Mesenteric fat pad (tissue), 1 donor: ENCODE data around the gene DIDO1. TPM values are rescaled to one million over a fixed set of nuclear protein-coding genes. Genes with fewer than 3 reads are reported as not detected.

Experiments
- DNase-seq: peaks from one replicate; pipeline ENCODE4 v3.0.0-alpha.2; 2020; ENCODE audit warnings: low spot score
- long read RNA-seq: library from polyadenylated mRNA; unstranded; transcript quantifications from one replicate; pipeline ENCODE4 v2.0.0, GENCODE V29; 2020
- total RNA-seq: library from RNA; stranded (reverse); fragmentation: NEBNext Ultra II Directional; extraction: Animal tissue kit (Norgen Biotek cat#: 25700); gene quantifications from one replicate; pipeline ENCODE4 v1.2.1, GENCODE V29; 2021
- donor health status: DM: yes; HTN: yes; CAD: no.

DIDO1 gene
- 39.0 TPM for total RNA-seq
- long read RNA-seq, transcript DIDO1-205 (6 exons, 2,833 nt) = minor isoform, 13 of 90 reads
- long read RNA-seq, transcript DIDO1-202 (6 exons, 2,707 nt) = major isoform, 50 of 90 reads
- long read RNA-seq, partial matches to known transcripts = 13 of 90 reads
- long read RNA-seq, other reads (novel, unspliced or antisense) = 14 of 90 reads

DNA sequence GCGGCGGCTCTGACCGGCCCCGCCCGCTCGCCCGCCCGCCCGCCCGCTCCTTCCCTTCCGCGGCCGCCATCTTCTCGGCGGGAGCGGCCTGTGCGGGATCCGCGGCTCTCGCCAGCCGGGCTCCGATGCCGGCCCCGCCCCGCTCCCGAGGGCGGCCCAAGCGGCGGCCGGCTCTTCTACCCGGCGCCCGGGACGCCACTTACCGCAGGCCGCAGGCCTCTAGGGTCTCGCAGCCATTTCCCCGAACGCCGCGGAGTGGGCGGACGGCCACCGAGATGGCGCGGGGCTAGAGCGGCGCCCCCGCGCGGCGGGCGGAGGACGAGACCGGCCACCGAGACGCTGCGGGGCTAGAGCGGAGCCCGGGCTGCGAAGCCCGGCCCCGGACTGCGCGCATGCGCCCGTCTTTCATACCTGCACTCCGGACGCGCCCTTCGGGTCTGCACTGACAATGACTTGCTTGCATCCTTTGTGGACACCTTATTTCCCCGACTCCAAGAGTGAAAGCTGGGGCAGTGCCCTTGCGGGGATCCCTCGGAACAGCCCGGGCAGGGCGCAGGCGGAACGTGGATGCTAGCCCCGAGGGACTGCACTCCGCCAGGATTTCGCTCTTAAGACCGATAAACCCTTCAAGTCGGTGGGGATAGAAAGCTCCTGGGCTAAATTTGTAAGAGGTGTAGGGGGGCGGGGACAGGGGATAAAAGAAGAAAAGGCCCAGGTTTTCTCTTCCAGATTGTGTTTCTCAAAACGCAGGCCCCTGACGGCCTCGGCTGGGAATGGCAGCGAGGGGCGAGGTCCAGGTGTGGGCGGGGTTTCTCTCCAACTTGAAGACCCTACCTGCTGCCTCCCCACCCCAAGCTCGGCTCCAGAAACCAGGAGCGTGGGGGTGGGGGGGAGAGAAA is at the start of gene DIDO1:
Gene DIDO1 (minus strand): TSS at position 277 of the 899 bp plus-strand sequence.
- peak; percentile 97 for DNase-seq

DNA sequence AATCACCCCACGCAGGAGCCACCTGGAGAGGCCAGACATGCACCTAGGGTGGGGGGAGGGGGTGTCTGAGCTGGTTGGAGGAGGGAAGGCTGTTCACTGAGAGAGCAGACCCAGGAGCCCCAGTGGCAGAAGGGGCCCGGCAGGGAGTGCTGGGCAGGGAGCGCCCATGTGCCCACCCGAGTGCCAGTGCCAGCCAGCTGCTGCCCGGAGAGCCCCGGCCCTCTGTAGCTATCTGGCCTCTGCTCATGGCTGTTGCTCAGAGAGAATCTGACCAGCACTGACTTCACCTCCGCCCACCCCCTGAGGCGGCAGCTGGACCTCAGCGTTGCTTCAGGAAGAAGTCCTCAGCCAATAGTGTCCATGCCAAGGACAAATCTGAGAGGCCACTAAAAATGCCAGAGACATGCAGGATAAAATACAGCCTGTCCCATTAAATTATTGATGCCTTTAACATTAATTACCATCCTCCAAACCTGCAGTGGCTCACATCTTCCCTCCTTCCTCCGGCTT is 49.0 kb upstream of the DIDO1 start:
- no peak for DNase-seq

DNA sequence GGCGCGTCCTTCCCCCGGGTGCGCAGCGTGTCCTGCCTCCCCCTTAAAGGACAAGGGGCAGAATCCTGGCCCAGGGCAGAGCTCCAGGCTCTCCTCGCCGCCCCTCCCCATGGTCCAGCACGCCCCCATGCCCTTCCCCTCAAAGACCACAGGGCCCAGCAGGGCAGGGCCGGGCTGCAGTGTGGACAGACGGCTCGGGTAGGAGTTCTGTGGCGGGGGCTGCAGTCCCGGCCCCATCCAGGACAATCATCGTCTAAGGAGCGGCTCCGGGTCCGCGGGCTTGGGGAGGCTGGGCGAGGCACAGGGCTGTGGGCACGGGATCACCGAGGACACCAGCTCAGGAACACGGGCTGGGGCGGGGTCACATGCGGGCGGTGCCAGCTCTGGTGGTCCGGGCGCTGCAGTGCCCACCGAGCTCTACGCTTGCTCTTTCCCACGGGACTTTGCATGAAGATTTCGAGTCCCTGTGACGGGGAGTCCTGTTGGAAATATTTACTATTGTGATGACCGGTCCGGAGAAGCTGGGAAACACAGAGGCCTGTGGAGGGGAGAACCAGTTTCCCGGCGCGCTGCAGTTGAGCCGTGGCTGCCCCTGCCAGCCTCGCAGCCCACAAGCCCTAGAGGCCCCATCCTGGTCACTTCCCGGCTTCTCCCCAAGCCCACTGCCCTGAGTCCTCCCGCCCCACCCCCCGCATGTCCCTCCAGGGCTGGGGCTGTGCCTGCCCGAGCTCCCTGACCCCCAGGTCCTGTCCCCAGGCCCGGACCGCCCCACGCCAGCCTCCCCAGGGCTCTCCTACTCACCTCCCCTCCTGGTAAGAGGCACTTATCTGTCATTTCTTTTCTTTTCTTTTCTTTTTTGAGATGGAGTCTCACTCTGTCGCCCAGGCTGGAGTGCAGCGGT is 46.8 kb upstream of the DIDO1 start:
- DNase-seq = no peak

DNA sequence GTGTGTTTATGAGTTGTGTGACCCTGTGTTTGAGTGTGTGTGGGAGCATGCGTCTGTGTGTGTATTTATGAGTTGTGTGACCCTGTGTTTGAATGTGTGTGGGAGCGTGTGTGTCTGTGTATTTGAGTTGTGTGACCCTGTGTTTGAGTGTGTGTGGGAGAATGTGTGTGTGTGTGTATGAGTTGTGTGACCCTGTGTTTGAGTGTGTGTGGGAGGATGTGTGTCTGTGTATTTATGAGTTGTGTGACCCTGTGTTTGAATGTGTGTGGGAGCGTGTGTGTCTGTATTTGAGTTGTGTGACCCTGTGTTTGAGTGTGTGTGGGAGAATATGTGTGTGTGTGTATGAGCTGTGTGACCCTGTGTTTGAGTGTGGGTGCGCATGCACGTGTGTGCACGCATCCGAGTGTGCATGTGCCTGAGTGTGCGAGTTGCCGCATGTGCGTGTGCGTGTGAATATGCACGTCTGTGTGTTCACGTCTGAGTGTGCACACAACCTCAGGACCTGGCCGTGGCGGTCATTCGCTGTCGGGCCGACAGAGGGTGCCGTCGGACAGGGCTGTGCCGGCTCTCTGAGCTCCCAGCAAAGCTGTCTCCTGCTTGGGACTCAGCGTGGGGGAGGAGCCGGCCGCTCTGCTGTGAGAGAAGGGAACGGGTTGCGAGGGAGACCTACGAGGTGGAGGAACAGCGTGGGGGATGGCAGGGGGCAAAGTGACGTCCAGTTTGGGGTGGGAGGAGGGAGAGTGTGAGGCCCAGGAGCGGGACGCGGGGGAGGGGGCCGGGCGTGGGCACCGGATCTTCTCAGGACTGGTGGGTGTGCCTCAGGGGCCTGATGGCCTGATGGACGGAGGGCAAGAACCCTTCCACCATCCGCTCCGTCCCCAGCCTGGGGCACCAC is 45.9 kb upstream of the DIDO1 start:
- peak; percentile 93 for DNase-seq

- no peak for DNase-seq
Observed at GRCh38 chr20:62971211-62971949, 45.1 kb upstream of the DIDO1 start.

- no peak for DNase-seq
Observed at GRCh38 chr20:62970307-62971210, 44.3 kb upstream of the DIDO1 start.

DNA sequence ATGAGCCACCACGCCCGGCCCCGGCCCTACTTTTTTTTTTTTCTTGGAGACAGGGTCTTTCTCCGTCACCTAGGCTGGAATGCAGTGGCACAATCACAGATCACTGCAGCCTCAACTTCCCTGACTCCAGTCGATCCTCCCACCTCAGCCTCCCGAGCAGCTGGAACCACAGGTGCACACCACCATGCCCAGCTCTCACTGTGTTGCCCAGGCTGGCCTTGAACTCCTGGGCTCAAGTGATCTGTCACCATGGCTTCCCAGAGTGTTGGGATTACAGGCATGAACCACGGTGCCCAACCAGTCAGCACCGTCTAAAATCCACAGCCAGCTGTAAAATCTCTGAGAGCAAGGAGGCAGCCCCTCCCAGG is 43.6 kb upstream of the DIDO1 start:
- no peak for DNase-seq

- DNase-seq = no peak
Observed at GRCh38 chr20:62969179-62969760, 43.0 kb upstream of the DIDO1 start.

DNA sequence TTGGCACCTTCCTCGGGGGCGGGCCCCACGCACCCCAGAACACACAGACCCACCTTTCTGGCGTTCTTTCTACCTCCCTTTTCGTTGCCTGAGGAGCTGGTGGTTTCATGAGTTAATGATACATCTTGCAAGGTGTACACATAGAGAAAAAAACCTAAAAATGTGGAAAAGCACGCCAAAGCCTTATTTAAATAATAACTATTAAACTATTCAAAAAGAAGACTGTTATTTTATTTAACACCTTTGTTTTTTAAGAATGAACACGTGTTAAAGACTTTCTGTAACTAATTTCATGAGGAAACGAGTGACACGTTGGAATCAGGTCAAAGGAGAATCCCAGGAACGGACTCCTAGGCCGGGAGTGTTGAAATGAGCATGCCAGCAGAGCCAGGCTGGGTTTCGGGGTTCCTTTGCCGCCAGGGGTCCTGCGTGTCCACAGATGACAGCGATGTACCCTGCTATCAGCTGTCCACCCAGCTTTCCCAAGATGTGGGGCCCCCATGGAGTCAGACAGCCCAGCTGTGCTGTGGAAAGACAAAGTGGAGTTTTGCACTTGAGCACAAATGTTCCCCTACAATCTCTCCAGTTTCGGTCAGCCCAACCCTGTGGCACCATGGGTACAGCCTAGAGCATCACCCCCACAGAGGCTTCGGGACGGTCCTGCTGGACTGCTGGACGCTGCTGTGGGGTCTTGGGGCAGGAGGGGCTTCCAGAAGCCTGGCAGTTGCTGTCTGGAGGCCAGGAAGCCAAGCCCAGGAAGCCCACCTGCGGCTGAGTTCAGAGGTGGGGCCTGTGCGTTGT is 42.3 kb upstream of the DIDO1 start:
- no peak for DNase-seq

- DNase-seq = no peak
Observed at GRCh38 chr20:62967628-62968351, 41.5 kb upstream of the DIDO1 start.

GRCh38 chr20:62967149-62967501 is 40.8 kb upstream of the DIDO1 start:
- no peak for DNase-seq

GRCh38 chr20:62966212-62967148 is 40.2 kb upstream of the DIDO1 start:
- no peak for DNase-seq

GRCh38 chr20:62965363-62965771 is 39.1 kb upstream of the DIDO1 start:
- DNase-seq = no peak

- DNase-seq = no peak
Observed at GRCh38 chr20:62964700-62965099, 38.4 kb upstream of the DIDO1 start.

- DNase-seq = no peak
Observed at GRCh38 chr20:62963614-62964397, 37.5 kb upstream of the DIDO1 start.
